GM12874 (cell line): ENCODE measurements around the gene DPCD.

Experiments used
- CTCF ChIP-seq: IDR thresholded peaks from 2 replicates; pipeline ENCODE4 v1.5.1; 2011; ENCODE audit warnings: low read depth, mild to moderate bottlenecking, control low read depth, low read length, moderate library complexity; ENCODE audit not compliant: insufficient read depth

DPCD gene

GRCh38 chr10:101602761-101603398, 14.8 kb downstream of the DPCD start:
- TF ChIP-seq CTCF: peak; percentile 94

- TF ChIP-seq CTCF: no peak
Observed at GRCh38 chr10:101607124-101607523, 19.0 kb downstream of the DPCD start.

GRCh38 chr10:101609481-101609880, 21.4 kb downstream of the DPCD start:
- TF ChIP-seq CTCF: no peak

GRCh38 chr10:101611096-101611905, 23.2 kb downstream of the DPCD start:
- no peak for TF ChIP-seq CTCF

- no peak for TF ChIP-seq CTCF
Observed at GRCh38 chr10:101612086-101612485, 24.0 kb downstream of the DPCD start.

- TF ChIP-seq CTCF: no peak
Observed at GRCh38 chr10:101612872-101613271, 24.8 kb downstream of the DPCD start.

- no peak for TF ChIP-seq CTCF
Observed at GRCh38 chr10:101613646-101614045, 25.5 kb downstream of the DPCD start.
